Measurements from ENCODE around the gene PHF2. TPM values are rescaled to one million over a fixed set of nuclear protein-coding genes. Genes with fewer than 3 reads are reported as not detected.

The PHF2 gene
- total RNA-seq, 1 donor from 2014 or later, result 12.1 TPM

DNA sequence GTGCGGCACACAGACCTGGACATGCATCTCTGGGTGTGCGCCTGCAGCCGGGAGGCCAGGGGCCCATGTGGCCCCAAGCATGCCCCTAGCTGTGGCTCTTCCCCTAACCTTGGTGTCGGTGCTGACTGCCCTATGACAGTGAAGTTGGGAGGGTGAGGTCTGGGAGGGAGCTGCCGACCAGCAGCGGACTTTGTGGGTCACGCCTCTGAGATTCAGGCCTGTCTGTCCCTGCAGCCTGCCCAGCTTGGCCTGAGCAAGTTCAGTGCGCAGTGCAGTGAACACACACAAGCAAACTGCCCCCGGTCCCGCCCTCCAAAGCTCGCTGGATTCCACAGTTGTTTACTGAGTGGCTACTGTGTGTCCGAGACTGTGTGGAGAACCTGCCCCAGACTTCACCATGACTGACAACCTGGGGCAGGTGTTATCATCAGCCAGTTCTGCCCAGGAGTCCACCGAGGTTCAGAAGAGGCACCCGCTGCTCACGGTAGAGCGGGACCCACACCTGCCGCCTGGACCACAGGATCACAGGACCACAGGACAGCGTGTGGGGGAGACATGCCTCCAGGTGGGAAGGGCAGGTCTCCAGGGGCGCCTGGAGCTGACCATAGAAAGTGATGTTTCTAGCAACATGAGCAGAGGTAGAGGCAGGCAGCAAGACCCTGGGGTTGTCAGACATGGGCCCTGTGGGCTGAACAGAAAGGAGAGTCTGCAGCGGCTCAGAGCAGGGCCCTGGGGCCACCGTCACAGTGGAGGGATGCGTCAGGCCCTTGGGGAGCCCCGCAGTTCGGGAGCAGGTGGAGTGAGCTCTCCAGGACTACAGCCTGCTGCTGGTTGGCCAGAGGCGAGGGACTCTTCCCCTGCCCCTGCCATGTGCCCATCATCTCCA lies 105.1 kb downstream of the PHF2 start:
- no peaks in the 10 kb centered on the region for H3K27me3 ChIP-seq (ENCODE audit: insufficient read depth, low read length)
- H4K20me1 ChIP-seq (ENCODE audit: insufficient read depth, low read length), result no peaks in the 10 kb centered on the region
- no peak overlapping the region for H3K4me2 ChIP-seq (ENCODE audit: low read length)
- no peak overlapping the region for H3K9ac ChIP-seq (ENCODE audit: low read length)
- no peak for DNase-seq (ENCODE audit: low read depth)
- no peak overlapping the region for H3K4me3 ChIP-seq (ENCODE audit: insufficient read depth, low read depth, low read length)
- TF ChIP-seq EZH2 (IDR thresholded peaks at IDR 0.05; ENCODE audit: insufficient read depth, low read length), result no peak
- TF ChIP-seq, protein P1, sequence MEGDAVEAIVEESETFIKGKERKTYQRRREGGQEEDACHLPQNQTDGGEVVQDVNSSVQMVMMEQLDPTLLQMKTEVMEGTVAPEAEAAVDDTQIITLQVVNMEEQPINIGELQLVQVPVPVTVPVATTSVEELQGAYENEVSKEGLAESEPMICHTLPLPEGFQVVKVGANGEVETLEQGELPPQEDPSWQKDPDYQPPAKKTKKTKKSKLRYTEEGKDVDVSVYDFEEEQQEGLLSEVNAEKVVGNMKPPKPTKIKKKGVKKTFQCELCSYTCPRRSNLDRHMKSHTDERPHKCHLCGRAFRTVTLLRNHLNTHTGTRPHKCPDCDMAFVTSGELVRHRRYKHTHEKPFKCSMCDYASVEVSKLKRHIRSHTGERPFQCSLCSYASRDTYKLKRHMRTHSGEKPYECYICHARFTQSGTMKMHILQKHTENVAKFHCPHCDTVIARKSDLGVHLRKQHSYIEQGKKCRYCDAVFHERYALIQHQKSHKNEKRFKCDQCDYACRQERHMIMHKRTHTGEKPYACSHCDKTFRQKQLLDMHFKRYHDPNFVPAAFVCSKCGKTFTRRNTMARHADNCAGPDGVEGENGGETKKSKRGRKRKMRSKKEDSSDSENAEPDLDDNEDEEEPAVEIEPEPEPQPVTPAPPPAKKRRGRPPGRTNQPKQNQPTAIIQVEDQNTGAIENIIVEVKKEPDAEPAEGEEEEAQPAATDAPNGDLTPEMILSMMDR (IDR thresholded peaks at IDR 0.05; ENCODE audit: insufficient read depth, low read depth, low read length), result no peak
- H3K36me3 Mint-ChIP-seq (ENCODE audit: low read depth, unreplicated experiment), result peaks cover 9% of the 10 kb centered on the region
- no peaks in the 10 kb centered on the region for H3K79me2 ChIP-seq (ENCODE audit: insufficient read depth, low read length)
- no peak overlapping the region for H2AFZ ChIP-seq (ENCODE audit: low read depth, low read length)
- no peak overlapping the region for H3K27ac ChIP-seq (ENCODE audit: low read depth, low read length)
- no peak for FAIRE-seq
- H3K36me3 ChIP-seq (ENCODE audit: insufficient read depth, low read length), result no peaks in the 10 kb centered on the region
- no peak overlapping the region for H3K4me3 Mint-ChIP-seq (ENCODE audit: unreplicated experiment)
- no peaks in the 10 kb centered on the region for H3K4me1 ChIP-seq (ENCODE audit: insufficient read depth, low read length)
- H3K27ac Mint-ChIP-seq (ENCODE audit: unreplicated experiment), result no peak overlapping the region
- H3K9me3 ChIP-seq (ENCODE audit: insufficient read depth, low read depth, low read length), result no peaks in the 10 kb centered on the region
- H3K9me3 Mint-ChIP-seq (ENCODE audit: unreplicated experiment), result no peaks in the 10 kb centered on the region
- no peaks in the 10 kb centered on the region for H3K4me1 Mint-ChIP-seq (ENCODE audit: low read depth, unreplicated experiment)
- peaks cover 18% of the 10 kb centered on the region for H3K27me3 Mint-ChIP-seq (ENCODE audit: low read depth, unreplicated experiment)

DNA sequence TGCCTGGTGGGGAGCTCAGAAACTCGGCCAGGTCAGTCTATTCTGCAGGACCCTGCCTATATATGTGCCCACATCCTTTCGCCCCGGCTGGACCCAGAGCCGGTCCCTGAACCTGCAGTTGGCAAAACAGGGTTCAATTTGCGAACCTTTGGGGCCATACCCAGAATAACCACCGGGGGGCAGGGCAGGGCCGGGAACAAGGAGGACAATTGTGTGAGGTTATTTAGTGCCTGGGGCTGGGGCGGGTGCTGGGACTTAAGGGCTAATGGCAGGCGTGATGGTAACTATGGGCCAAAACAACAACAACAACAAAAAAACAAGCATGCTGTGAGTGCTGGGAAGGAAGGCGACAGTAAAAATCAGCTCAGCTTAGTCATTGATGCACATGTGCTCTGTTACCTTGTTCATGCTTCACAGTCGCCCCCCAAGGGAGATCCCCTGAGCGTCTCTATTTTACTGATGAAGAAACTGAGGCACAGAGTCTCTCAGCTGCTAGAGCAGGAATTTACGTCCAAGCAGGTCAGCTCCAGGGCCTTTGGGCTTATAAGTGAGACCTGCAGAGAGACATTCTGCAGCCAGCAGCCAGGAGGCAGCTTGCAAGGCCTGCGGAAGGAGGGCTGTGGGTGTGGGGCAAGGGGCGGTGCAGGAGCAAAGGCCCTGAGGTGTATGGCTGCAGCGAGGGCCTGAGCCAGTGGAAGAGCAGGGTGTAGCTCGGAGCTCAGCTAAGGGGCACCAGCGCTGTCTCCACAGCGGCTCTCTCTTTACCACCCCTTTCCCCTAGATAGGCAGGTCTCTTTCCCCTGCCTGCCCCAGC lies 106.0 kb downstream of the PHF2 start:
- H2AFZ ChIP-seq (ENCODE audit: low read depth, low read length), result no peak overlapping the region
- Mint-ChIP-seq H3K4me1 (ENCODE audit: low read depth, unreplicated experiment) (no peaks in the 10 kb centered on the region), H3K36me3 (ENCODE audit: low read depth, unreplicated experiment) (peaks cover 9% of the 10 kb centered on the region), H3K4me3 (ENCODE audit: unreplicated experiment) (no peak overlapping the region), H3K27ac (ENCODE audit: unreplicated experiment) (no peak overlapping the region), H3K9me3 (ENCODE audit: unreplicated experiment) (no peaks in the 10 kb centered on the region), H3K27me3 (ENCODE audit: low read depth, unreplicated experiment) (peaks cover 18% of the 10 kb centered on the region)
- DNase-seq (ENCODE audit: low read depth) (no peak), FAIRE-seq (no peak)
- no peaks in the 10 kb centered on the region for H3K9me3 ChIP-seq (ENCODE audit: insufficient read depth, low read depth, low read length)
- H3K27me3 ChIP-seq (ENCODE audit: insufficient read depth, low read length), result no peaks in the 10 kb centered on the region
- H3K79me2 ChIP-seq (ENCODE audit: insufficient read depth, low read length), result no peaks in the 10 kb centered on the region
- TF ChIP-seq EZH2 (IDR thresholded peaks at IDR 0.05; ENCODE audit: insufficient read depth, low read length), result no peak
- TF ChIP-seq, protein P1 (IDR thresholded peaks at IDR 0.05; ENCODE audit: insufficient read depth, low read depth, low read length), result peak; percentile 61
- H3K27ac ChIP-seq (ENCODE audit: low read depth, low read length), result no peak overlapping the region
- no peak overlapping the region for H3K4me3 ChIP-seq (ENCODE audit: insufficient read depth, low read depth, low read length)
- no peaks in the 10 kb centered on the region for H3K36me3 ChIP-seq (ENCODE audit: insufficient read depth, low read length)
- no peaks in the 10 kb centered on the region for H3K4me1 ChIP-seq (ENCODE audit: insufficient read depth, low read length)
- no peak overlapping the region for H3K4me2 ChIP-seq (ENCODE audit: low read length)
- no peaks in the 10 kb centered on the region for H4K20me1 ChIP-seq (ENCODE audit: insufficient read depth, low read length)
- no peak overlapping the region for H3K9ac ChIP-seq (ENCODE audit: low read length)
